HG03575 (cell line): Measurements from ENCODE around the gene S100G.

Experiments
- ATAC-seq: cut with Tn5 transposase; IDR thresholded peaks from one replicate; pipeline ENCODE4 v1.9.1; 2021; ENCODE audit not compliant: unreplicated experiment, insufficient number of reproducible peaks, low FRiP score; ENCODE audit errors: extremely low read depth

S100G gene

DNA sequence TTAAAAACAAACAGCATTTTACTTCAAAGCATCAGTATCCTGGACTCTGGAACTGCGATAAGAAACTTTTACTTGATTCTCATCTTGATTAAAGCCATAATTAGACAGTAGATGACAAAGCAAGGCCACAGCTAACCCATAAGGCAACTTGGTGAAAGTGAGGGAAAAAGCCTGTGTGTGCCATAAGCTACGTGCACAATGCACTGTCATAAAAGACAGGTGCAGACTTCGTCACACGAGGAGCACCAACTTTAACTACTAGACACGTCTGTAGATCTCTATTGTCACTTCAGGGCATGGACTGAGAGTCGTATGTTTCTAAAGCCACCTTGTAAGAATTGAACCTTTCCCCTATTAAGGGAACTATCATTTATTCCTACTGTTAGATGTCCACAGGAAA, 49.4 kb downstream of the S100G start:
- ATAC-seq: no peak

DNA sequence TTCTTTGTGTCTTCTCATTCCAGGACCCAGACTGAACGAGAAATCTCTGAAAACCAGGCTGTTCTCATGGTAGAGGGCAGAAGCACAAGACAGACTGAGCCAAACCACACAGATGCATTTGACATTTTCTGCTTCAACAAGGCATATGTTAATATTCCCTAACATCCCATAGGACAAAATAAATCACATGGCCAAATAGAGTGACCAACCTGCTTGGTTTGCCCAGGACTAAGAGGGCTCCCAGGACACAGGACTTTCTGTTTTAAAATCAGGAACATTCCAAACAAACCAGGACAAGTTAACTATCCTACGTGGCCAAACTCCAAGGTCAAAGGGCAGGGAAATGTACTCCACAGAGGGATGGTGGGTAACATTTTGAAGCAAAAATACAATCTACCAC, 50.8 kb downstream of the S100G start:
- ATAC-seq: no peak

DNA sequence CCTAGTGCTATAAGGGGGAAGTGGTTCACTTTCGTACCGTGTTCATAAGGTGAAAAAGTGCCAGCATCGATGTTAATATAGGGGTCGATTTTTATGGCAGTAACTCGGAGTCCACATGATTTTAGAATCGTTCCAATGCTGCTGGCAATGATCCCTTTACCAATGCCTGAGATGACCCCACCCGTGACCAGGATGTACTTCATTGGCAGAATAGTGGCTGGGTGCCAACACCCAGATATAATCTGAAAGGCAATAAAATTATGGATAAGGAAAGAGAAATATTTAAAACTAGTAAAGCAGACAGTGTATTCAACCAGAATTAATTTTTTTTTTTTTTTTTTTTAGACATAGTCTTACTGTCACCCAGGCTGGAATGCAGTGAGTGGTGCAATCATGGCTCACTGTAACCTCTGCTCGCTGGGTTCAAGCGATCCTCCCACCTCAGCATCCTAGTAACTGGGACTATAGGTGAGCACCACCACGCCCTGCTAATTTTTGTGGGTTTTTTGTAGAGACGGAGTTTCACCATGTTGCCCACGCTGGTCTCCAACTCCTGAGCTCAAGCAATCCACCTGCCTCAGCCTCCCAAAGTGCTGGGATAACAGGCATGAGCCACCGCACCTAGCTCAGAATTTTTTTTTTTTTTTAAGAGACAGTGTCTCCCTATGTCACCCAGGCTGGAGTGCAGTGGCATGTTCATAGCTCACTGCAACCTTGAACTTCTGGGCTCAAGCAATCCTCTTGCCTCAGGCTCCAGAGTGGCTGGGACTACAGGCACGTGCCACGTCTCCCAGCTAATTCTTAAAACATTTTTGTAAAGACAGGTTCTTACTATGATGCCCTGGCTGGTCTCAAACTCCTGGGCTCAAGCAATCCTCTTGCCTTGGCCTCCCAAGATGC, 53.0 kb downstream of the S100G start:
- ATAC-seq: no peak
